Posterior cingulate gyrus (tissue), 11 donors: Measurements from ENCODE around the gene EBF3.

ENCODE experiments used
- DNase-seq, 10 donors: peaks; one replicate each; pipeline versions ENCODE4 v3.0.0 to v3.0.0-alpha.2; 2020 to 2021; ENCODE audit warnings: mixed read lengths in 3 of 10
- intact Hi-C: fragments of 100-400 bp; cut with DNase I; formaldehyde crosslinking; loops from one replicate; pipeline ENCODE4 v1.15.1; 2023

EBF3 gene

GRCh38 chr10:129864082-129864481, 100.0 kb downstream of the EBF3 start:
- DNase-seq, result peak in 1 of 10 donors; percentile 66
- intact Hi-C loops, result no loop called here

- intact Hi-C loops, result no loop called here
- peak in 1 of 10 donors; percentile 62 for DNase-seq
Measured at GRCh38 chr10:129863201-129863663, 100.8 kb downstream of the EBF3 start.

GRCh38 chr10:129861776-129862531, 102.1 kb downstream of the EBF3 start:
- peak in 1 of 10 donors; percentile 32 for DNase-seq
- intact Hi-C loops, result no loop called here

GRCh38 chr10:129860396-129860795, 103.7 kb downstream of the EBF3 start:
- intact Hi-C loops, result no loop called here
- peak in 1 of 10 donors; percentile 59 for DNase-seq

GRCh38 chr10:129859536-129859935, 104.5 kb downstream of the EBF3 start:
- DNase-seq, result peak in 1 of 10 donors; percentile 71
- intact Hi-C loops, result no loop called here

- DNase-seq, result peak in 1 of 10 donors; percentile 54
- intact Hi-C loops, result no loop called here
Measured at GRCh38 chr10:129857242-129857960, 106.7 kb downstream of the EBF3 start.

- DNase-seq, result peak in 1 of 10 donors; percentile 59
- intact Hi-C loops, result no loop called here
Measured at GRCh38 chr10:129855836-129856563, 108.1 kb downstream of the EBF3 start.

- intact Hi-C loops, result no loop called here
- peak in 1 of 10 donors; percentile 70 for DNase-seq
Measured at GRCh38 chr10:129854796-129855705, 109.0 kb downstream of the EBF3 start.

GRCh38 chr10:129854158-129854557, 109.9 kb downstream of the EBF3 start:
- intact Hi-C loops, result no loop called here
- peak in 1 of 10 donors; percentile 63 for DNase-seq

- no peak for DNase-seq
- intact Hi-C loops, result no loop called here
Measured at GRCh38 chr10:129853562-129853903, 110.5 kb downstream of the EBF3 start.

- peak in 1 of 10 donors; percentile 44 for DNase-seq
- intact Hi-C loops, result no loop called here
Measured at GRCh38 chr10:129852829-129853561, 111.1 kb downstream of the EBF3 start.

GRCh38 chr10:129851941-129852640, 112.0 kb downstream of the EBF3 start:
- intact Hi-C loops, result no loop called here
- DNase-seq, result no peak

GRCh38 chr10:129850790-129851189, 113.3 kb downstream of the EBF3 start:
- peak in 1 of 10 donors; percentile 44 for DNase-seq
- intact Hi-C loops, result no loop called here

- DNase-seq, result peak in 1 of 10 donors; percentile 31
- intact Hi-C loops, result no loop called here
Measured at GRCh38 chr10:129850316-129850715, 113.8 kb downstream of the EBF3 start.

- DNase-seq, result peak in 1 of 10 donors; percentile 59
- intact Hi-C loops, result no loop called here
Measured at GRCh38 chr10:129849853-129850252, 114.2 kb downstream of the EBF3 start.

GRCh38 chr10:129849452-129849750, 114.7 kb downstream of the EBF3 start:
- intact Hi-C loops, result no loop called here
- peak in 1 of 10 donors; percentile 29 for DNase-seq

GRCh38 chr10:129848696-129849451, 115.2 kb downstream of the EBF3 start:
- intact Hi-C loops, result no loop called here
- peak in 2 of 10 donors; percentile 55 to 62 for DNase-seq
